H1 (cell line): ENCODE results near the gene PCNX3. TPM values are rescaled to one million over a fixed set of nuclear protein-coding genes. Genes with fewer than 3 reads are reported as not detected.

ENCODE experiments used
- CTCF ChIA-PET: fragments of 300-600 bp; sonication (Branson Sonifier 250); formaldehyde crosslinking; loops from one replicate; lab custom pipeline; 2021; ENCODE audit not compliant: partially characterized antibody; lab: Charles Lee
- POLR2A ChIA-PET: fragments of 300-600 bp; sonication (Branson Sonifier 250); formaldehyde crosslinking; loops from one replicate; lab custom pipeline; 2021; ENCODE audit warnings: inconsistent platforms; ENCODE audit not compliant: partially characterized antibody; lab: Charles Lee
- DNase-seq, 2 experiments: peaks; one replicate each; pipeline versions ENCODE4 v3.0.0 to v3.0.0-alpha.2; 2010 to 2022; ENCODE audit warnings: low spot score in 2 of 2, low read depth in 1 of 2, mixed read lengths in 1 of 2
- FAIRE-seq: peaks from 2 replicates; lab custom pipeline; 2011; peaks lifted over from hg19 to GRCh38; lab: Jason Lieb, UNC
- H2AFZ ChIP-seq: 2 replicates; pipeline ENCODE4 v1.8.1; 2012; ENCODE audit warnings: low read length, inconsistent platforms
- H2AK5ac ChIP-seq: 2 replicates; pipeline ENCODE4 v1.6.1; 2013; ENCODE audit warnings: low read depth, low read length
- H2BK120ac ChIP-seq: replicated peaks from 2 replicates; pipeline ENCODE3; 2013; ENCODE audit warnings: low read depth, low read length, inconsistent platforms
- H2BK12ac ChIP-seq: 2 replicates; pipeline ENCODE4 v1.6.1; 2013; ENCODE audit warnings: low read depth, low read length
- H2BK15ac ChIP-seq: 2 replicates; pipeline ENCODE4 v1.6.1; 2013; ENCODE audit warnings: low read length
- H2BK20ac ChIP-seq: 2 replicates; pipeline ENCODE4 v1.6.1; 2013; ENCODE audit warnings: low read length
- H2BK5ac ChIP-seq: 2 replicates; pipeline ENCODE4 v1.6.1; 2013; ENCODE audit warnings: low read depth, low read length
- H3K14ac ChIP-seq: 2 replicates; pipeline ENCODE4 v1.6.1; 2013; ENCODE audit warnings: inconsistent platforms; ENCODE audit not compliant: insufficient read length
- H3K18ac ChIP-seq: 2 replicates; pipeline ENCODE4 v1.6.1; 2013; ENCODE audit warnings: low read length; ENCODE audit errors: extremely low read depth
- H3K23ac ChIP-seq: 2 replicates; pipeline ENCODE4 v1.6.1; 2013; ENCODE audit warnings: inconsistent platforms; ENCODE audit not compliant: insufficient read length
- H3K23me2 ChIP-seq: 2 replicates; pipeline ENCODE4 v1.6.1; 2013; ENCODE audit warnings: low read depth, low read length
- H3K27ac ChIP-seq: 2 replicates; pipeline ENCODE4 v1.6.1; 2011; ENCODE audit warnings: low read depth, low read length, inconsistent platforms
- H3K27me3 ChIP-seq, 4 experiments: replicated peaks in 1 of 4; 1 replicate in 1 of 4; 2 replicates in 3 of 4; pipeline versions ENCODE4 v1.6.1 to v1.8.1; 2011 to 2013; ENCODE audit warnings: low read length in 3 of 4, mild to moderate bottlenecking in 3 of 4, inconsistent platforms in 2 of 4, mixed read lengths in 2 of 4, moderate library complexity in 1 of 4; ENCODE audit not compliant: control insufficient read depth in 3 of 4, insufficient read depth in 3 of 4; ENCODE audit errors: extremely low read depth in 1 of 4
- H3K36me3 ChIP-seq, 4 experiments: 2 replicates each; pipeline versions ENCODE4 v1.6.1 to v1.8.1; 2011 to 2013; ENCODE audit warnings: mild to moderate bottlenecking in 4 of 4, low read length in 3 of 4, moderate library complexity in 2 of 4, control low read depth in 1 of 4, inconsistent platforms in 1 of 4; ENCODE audit not compliant: insufficient read depth in 4 of 4, control insufficient read depth in 2 of 4
- H3K4ac ChIP-seq: replicated peaks from 2 replicates; pipeline ENCODE3; 2013; ENCODE audit warnings: low read length, low read depth, mixed read lengths, inconsistent platforms; ENCODE audit not compliant: insufficient read length
- H3K4me1 ChIP-seq, 4 experiments: replicated peaks in 1 of 4; 1 replicate in 1 of 4; 2 replicates in 3 of 4; pipeline versions ENCODE4 v1.6.1 to v1.8.1; 2011 to 2013; ENCODE audit warnings: low read length in 3 of 4, inconsistent platforms in 2 of 4, mixed read lengths in 1 of 4; ENCODE audit not compliant: insufficient read depth in 4 of 4, control insufficient read depth in 3 of 4
- H3K4me2 ChIP-seq, 2 experiments: 2 replicates each; pipeline versions ENCODE4 v1.6.1 to v1.8.1; 2011 to 2013; ENCODE audit warnings: low read depth in 2 of 2, low read length in 2 of 2, control low read depth in 1 of 2, inconsistent platforms in 1 of 2, mild to moderate bottlenecking in 1 of 2; ENCODE audit not compliant: insufficient read depth in 1 of 2
- H3K4me3 ChIP-seq, 4 experiments: fragments of 200-600, 300-600 bp in 1 of 4; sonication (generic), shearing (Covaris generic), sonication (Bioruptor Twin) in 1 of 4; 2 replicates each; pipeline versions ENCODE4 v1.5.1 to v1.8.1; 2011 to 2016; ENCODE audit warnings: low read length in 4 of 4, low read depth in 3 of 4, control low read depth in 2 of 4, inconsistent platforms in 2 of 4, mild to moderate bottlenecking in 2 of 4, mixed read lengths in 1 of 4, moderate library complexity in 1 of 4; ENCODE audit not compliant: insufficient read depth in 2 of 4; ENCODE audit errors: extremely low read depth in 1 of 4
- H3K56ac ChIP-seq: replicated peaks from 2 replicates; pipeline ENCODE3; 2013; ENCODE audit warnings: low read depth, mild to moderate bottlenecking, mixed read lengths, low read length, inconsistent platforms; ENCODE audit not compliant: insufficient read length
- H3K79me1 ChIP-seq: 2 replicates; pipeline ENCODE4 v1.6.1; 2013; ENCODE audit warnings: low read depth, low read length, control low read depth
- H3K79me2 ChIP-seq, 2 experiments: 2 replicates each; pipeline versions ENCODE4 v1.6.1 to v1.8.1; 2012 to 2013; ENCODE audit warnings: low read length in 2 of 2, mild to moderate bottlenecking in 2 of 2, inconsistent platforms in 1 of 2; ENCODE audit not compliant: insufficient read depth in 2 of 2, control insufficient read depth in 1 of 2
- H3K9ac ChIP-seq, 4 experiments: replicated peaks in 1 of 4; 1 replicate in 1 of 4; 2 replicates in 3 of 4; pipeline versions ENCODE4 v1.6.1 to v1.8.1; 2011 to 2013; ENCODE audit warnings: low read depth in 3 of 4, low read length in 3 of 4, control low read depth in 2 of 4, mild to moderate bottlenecking in 2 of 4, moderate library complexity in 2 of 4, inconsistent platforms in 1 of 4; ENCODE audit errors: extremely low read depth in 1 of 4
- H3K9me3 ChIP-seq, 2 experiments: 2 replicates each; pipeline versions ENCODE4 v1.6.1 to v1.8.1; 2012 to 2013; ENCODE audit warnings: mild to moderate bottlenecking in 2 of 2, moderate library complexity in 2 of 2, control low read depth in 1 of 2, inconsistent platforms in 1 of 2, low read depth in 1 of 2, low read length in 1 of 2, mixed read lengths in 1 of 2; ENCODE audit not compliant: insufficient read depth in 2 of 2
- H4K20me1 ChIP-seq, 2 experiments: replicated peaks in 1 of 2; 2 replicates each; pipeline versions ENCODE3 to v1.8.1; 2011 to 2013; ENCODE audit warnings: inconsistent platforms in 2 of 2, low read length in 2 of 2, mild to moderate bottlenecking in 1 of 2; ENCODE audit not compliant: insufficient read depth in 2 of 2, control insufficient read depth in 1 of 2
- H4K5ac ChIP-seq: 2 replicates; pipeline ENCODE4 v1.6.1; 2013; ENCODE audit warnings: low read length, low read depth, mixed read lengths, inconsistent platforms; ENCODE audit not compliant: insufficient read length
- H4K8ac ChIP-seq: 2 replicates; pipeline ENCODE4 v1.8.0; 2013; ENCODE audit warnings: mild to moderate bottlenecking, moderate library complexity, low read length, inconsistent platforms; ENCODE audit not compliant: insufficient read depth; ENCODE audit errors: extremely low read depth
- H4K91ac ChIP-seq: replicated peaks from 2 replicates; pipeline ENCODE3; 2013; ENCODE audit warnings: low read length, mixed read lengths, inconsistent platforms; ENCODE audit not compliant: insufficient read length
- ASH2L ChIP-seq: fragments of 200-600, 300-600 bp; sonication (generic); IDR thresholded peaks from one replicate; pipeline ENCODE4 v1.7.1; 2017; ENCODE audit warnings: low read length
- HDAC2 ChIP-seq, 2 experiments: fragments of 300-600 bp in 1 of 2; sonication (generic) in 1 of 2; IDR thresholded peaks; 2 replicates each; pipeline ENCODE4 v1.6.1; 2011 to 2012; ENCODE audit warnings: low read depth in 2 of 2, low read length in 2 of 2, mild to moderate bottlenecking in 2 of 2, moderate library complexity in 2 of 2, borderline replicate concordance in 1 of 2, inconsistent platforms in 1 of 2
- MAFK ChIP-seq: IDR thresholded peaks from 2 replicates; pipeline ENCODE4 v1.6.1; 2012; ENCODE audit warnings: low read depth, mild to moderate bottlenecking, improper control_type of control experiment, low read length
- POLR2AphosphoS5 ChIP-seq: IDR thresholded peaks from 2 replicates; pipeline ENCODE4 v1.6.1; 2011; ENCODE audit warnings: low read depth, low read length
- WGBS, 2 experiments: shearing (Covaris generic) in 1 of 2; methylation state at CpG; one replicate each; pipeline versions ENCODE4 v1.1.6 to v1.1.7; 2013 to 2015; ENCODE audit warnings: low lambda C conversion rate in 2 of 2, mixed read lengths in 2 of 2, inconsistent platforms in 1 of 2, low coverage in 1 of 2, missing lambda C conversion rate in 1 of 2; ENCODE audit not compliant: insufficient replicate concordance in 2 of 2, insufficient coverage in 1 of 2, insufficient read length in 1 of 2; ENCODE audit errors: extremely low coverage in 1 of 2, missing lambda C conversion rate in 1 of 2; 5-methylcytosine and 5-hydroxymethylcytosine counted together
- polyA plus RNA-seq, 7 experiments: library from polyadenylated mRNA; depleted of rRNA in 3 of 7; stranded (reverse) in 5 of 7; unstranded in 2 of 7; fragments of >200 nt in 5 of 7; fragments of 200-250 nt in 2 of 7; gene quantifications; 1 replicate in 5 of 7; 2 replicates in 1 of 7; 4 replicates in 1 of 7; pipeline versions ENCODE4 v1.2.1 to v1.2.3, GENCODE V29; 2011 to 2013; ENCODE audit warnings: missing spikeins in 2 of 7, mixed read lengths in 2 of 7
- total RNA-seq: library from RNA; stranded (reverse); fragmentation: NEBNext Ultra II Directional; extraction: Animal tissue kit (Norgen Biotek cat#: 25700); gene quantifications from 2 replicates; pipeline ENCODE4 v1.2.1, GENCODE V29; 2021
- TF ChIP-seq, protein P1 (sequence below), 3 experiments: IDR thresholded peaks; 1 replicate in 2 of 3; 2 replicates in 1 of 3; pipeline versions ENCODE4 v1.5.1 to v1.6.1; 2011; ENCODE audit warnings: low read length in 3 of 3, mild to moderate bottlenecking in 3 of 3, inconsistent platforms in 2 of 3, low read depth in 1 of 3, moderate library complexity in 1 of 3; ENCODE audit not compliant: insufficient read depth in 1 of 3; ENCODE audit errors: control extremely low read depth in 1 of 3

PCNX3 gene
- total and polyA plus RNA-seq, 2 of the 8 experiments (the other 6 are each of a cell fraction or from before 2014, with no cell fraction given) = 27.2 to 38.8 TPM

DNA sequence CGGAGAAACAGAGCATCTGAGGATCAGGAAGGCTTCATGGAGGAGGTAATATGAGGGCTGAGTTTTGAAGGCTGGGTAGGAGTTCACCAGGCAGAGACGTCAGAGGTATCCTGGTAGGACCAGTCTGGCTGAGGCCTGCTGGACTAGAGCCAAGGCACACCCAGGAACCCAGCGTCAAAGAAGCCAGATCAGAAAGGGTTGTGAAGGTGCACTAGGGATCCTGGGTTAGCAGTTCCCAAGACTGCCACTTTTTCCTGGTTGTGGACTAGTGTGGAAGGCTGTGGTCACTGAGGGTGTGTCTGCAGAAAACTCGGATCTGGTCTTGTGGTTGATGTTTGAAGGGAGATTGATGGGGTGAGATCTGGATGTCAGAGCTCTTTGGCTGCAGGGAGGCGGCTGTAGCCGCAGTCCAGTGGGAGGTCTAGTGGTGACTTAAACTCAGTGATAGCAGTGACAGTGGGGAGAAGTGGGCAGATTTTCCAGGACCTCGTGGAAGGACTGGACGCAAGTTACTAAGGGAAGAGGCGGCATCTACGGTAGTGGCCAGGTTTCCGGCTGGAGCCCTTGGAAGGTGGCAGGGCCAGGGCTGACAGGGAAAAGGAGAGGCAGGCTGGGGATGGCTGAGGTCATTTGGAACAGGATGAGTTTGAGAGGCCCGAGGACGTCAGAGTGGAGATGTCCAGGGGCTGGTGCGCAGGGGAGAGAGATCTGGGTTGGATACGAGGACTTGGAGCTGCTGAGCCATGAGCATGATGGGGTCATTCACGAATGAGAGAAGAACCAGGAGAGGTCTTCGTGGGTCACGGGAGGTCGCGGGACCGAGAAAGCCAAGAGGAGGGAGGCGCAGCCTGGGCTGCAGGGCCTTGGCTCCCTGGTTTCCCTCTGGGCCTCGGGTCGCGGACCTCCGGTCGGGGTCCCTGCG is 36.3 kb downstream of the PCNX3 start:
- DNase-seq = no peak
- TF ChIP-seq MAFK (no peak), POLR2AphosphoS5 (peak; percentile 51; the same call in 1 of the 2 replicates), HDAC2 (IDR thresholded peaks at IDR 0.05; ENCODE audit: borderline replicate concordance in 1 of 2, low read depth in 2 of 2, low read length in 2 of 2) (no peak), ASH2L (peak; percentile 15)
- TF ChIP-seq, protein P1, sequence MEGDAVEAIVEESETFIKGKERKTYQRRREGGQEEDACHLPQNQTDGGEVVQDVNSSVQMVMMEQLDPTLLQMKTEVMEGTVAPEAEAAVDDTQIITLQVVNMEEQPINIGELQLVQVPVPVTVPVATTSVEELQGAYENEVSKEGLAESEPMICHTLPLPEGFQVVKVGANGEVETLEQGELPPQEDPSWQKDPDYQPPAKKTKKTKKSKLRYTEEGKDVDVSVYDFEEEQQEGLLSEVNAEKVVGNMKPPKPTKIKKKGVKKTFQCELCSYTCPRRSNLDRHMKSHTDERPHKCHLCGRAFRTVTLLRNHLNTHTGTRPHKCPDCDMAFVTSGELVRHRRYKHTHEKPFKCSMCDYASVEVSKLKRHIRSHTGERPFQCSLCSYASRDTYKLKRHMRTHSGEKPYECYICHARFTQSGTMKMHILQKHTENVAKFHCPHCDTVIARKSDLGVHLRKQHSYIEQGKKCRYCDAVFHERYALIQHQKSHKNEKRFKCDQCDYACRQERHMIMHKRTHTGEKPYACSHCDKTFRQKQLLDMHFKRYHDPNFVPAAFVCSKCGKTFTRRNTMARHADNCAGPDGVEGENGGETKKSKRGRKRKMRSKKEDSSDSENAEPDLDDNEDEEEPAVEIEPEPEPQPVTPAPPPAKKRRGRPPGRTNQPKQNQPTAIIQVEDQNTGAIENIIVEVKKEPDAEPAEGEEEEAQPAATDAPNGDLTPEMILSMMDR (IDR thresholded peaks at IDR 0.05; ENCODE audit: control extremely low read depth in 1 of 3, insufficient read depth in 1 of 3, low read depth in 1 of 3, low read length in 3 of 3) = no peak

More for the DNA sequence above, 36.3 kb downstream of the PCNX3 start:
- Histone ChIP-seq H3K27ac (no peak overlapping the region), H3K36me3 (peaks cover 7 to 23% (median 11%) of the 10 kb centered on the region in 4 experiments; a peak in 7 of 8 replicates), H4K91ac (no peak overlapping the region), H3K4me2 (peak overlapping the region; percentile 88 to 91), H3K79me2 (no peaks in the 10 kb centered on the region), H2AK5ac (no peak overlapping the region; the same call in 1 of the 2 replicates), H2BK15ac (0 out of 2 replicates have a peak overlapping the region, but pooled peaks have one; percentile 81), H3K23me2 (peaks cover 6% of the 10 kb centered on the region; the same call in 1 of the 2 replicates), H2BK20ac (no peak overlapping the region; the same call in 1 of the 2 replicates), H3K4ac (no peak overlapping the region), H3K56ac (no peak overlapping the region), H4K20me1 (peaks cover 2 to 9% of the 10 kb centered on the region in 2 experiments), H3K79me1 (peaks cover 2% of the 10 kb centered on the region; the same call in 1 of the 2 replicates), H3K23ac (no peak overlapping the region), H4K5ac (no peak overlapping the region), H3K4me1 (peaks cover 0 to 12% (median 8%) of the 10 kb centered on the region in 4 experiments; a peak in 5 of 7 replicates), H3K14ac (no peak overlapping the region), H3K27me3 (peaks cover 0 to 5% (median 2%) of the 10 kb centered on the region in 4 experiments; a peak in 1 of 7 replicates), H4K8ac (no peak overlapping the region), H3K9me3 (no peaks in the 10 kb centered on the region), H2BK120ac (no peak overlapping the region), H2AFZ (no peak overlapping the region), H2BK12ac (no peak overlapping the region; the same call in 1 of the 2 replicates), H3K18ac (peak overlapping the region; percentile 90), H2BK5ac (peak overlapping the region; percentile 35; the same call in 1 of the 2 replicates), H3K4me3 (peak overlapping the region; percentile 45 to 72 (median 58)), H3K9ac (peak overlapping the region in 2 of 4 experiments; percentile 46 to 58; a peak in 3 of 7 replicates)
- no peak for FAIRE-seq
- 42% methylated on average over 27 of the region's 28 CpGs; no CpG with 5 or more reads in 1 of the 2 experiments for WGBS, 2 experiments
- ChIA-PET CTCF (interaction anchor here (0.6 to 3.7 kb wide), 7 partner anchors 10 to 978 kb away, joined by 3 to 16 read pairs (median 7); partner anchors contain the start of genes RELA and SIPA1), POLR2A (interaction anchor here (0.7 to 5.3 kb wide), 15 partner anchors 9 to 208 kb away, joined by 3 to 56 read pairs (median 7); partner anchors contain the start of genes KAT5, MUS81, PCNX3 and RELA)
